HG02943 (cell line): ENCODE data around the gene CRYBG3.

Source experiments
- ATAC-seq: cut with Tn5 transposase; IDR thresholded peaks from one replicate; pipeline ENCODE4 v1.9.1; 2021; ENCODE audit warnings: mild to moderate bottlenecking, low read depth, moderate library complexity; ENCODE audit not compliant: unreplicated experiment

The CRYBG3 gene

GRCh38 chr3:97969541-97969940 lies 147.7 kb downstream of the CRYBG3 start:
- ATAC-seq = no peak

GRCh38 chr3:97970156-97970555 lies 148.3 kb downstream of the CRYBG3 start:
- no peak for ATAC-seq

GRCh38 chr3:97970956-97971620 lies 149.3 kb downstream of the CRYBG3 start:
- no peak for ATAC-seq

GRCh38 chr3:97971679-97972567 lies 150.1 kb downstream of the CRYBG3 start, which contains the start of gene RIOX2:
Gene RIOX2 (minus strand): TSS chr3:97972431. CDS start chr3:97967593, 4,838 bp downstream.
- ATAC-seq = peak; percentile 88

GRCh38 chr3:97972976-97973375 lies 151.2 kb downstream of the CRYBG3 start:
- ATAC-seq = no peak

GRCh38 chr3:97974996-97975395 lies 153.2 kb downstream of the CRYBG3 start:
- ATAC-seq = no peak

- ATAC-seq = no peak
Observed at GRCh38 chr3:97975466-97975865, 153.7 kb downstream of the CRYBG3 start.

GRCh38 chr3:97979610-97980009 lies 157.8 kb downstream of the CRYBG3 start:
- ATAC-seq = no peak

GRCh38 chr3:97981886-97982285 lies 160.1 kb downstream of the CRYBG3 start:
- ATAC-seq = no peak

- ATAC-seq = no peak
Observed at GRCh38 chr3:97983933-97984491, 162.2 kb downstream of the CRYBG3 start.

GRCh38 chr3:97987306-97987705 lies 165.5 kb downstream of the CRYBG3 start:
- no peak for ATAC-seq

GRCh38 chr3:97988784-97989568 lies 167.2 kb downstream of the CRYBG3 start:
- ATAC-seq = no peak

- no peak for ATAC-seq
Observed at GRCh38 chr3:97990624-97991292, 168.9 kb downstream of the CRYBG3 start.

GRCh38 chr3:97991293-97991682 lies 169.5 kb downstream of the CRYBG3 start:
- no peak for ATAC-seq

GRCh38 chr3:97992547-97993173 lies 170.8 kb downstream of the CRYBG3 start:
- ATAC-seq = no peak

GRCh38 chr3:97993526-97993925 lies 171.7 kb downstream of the CRYBG3 start:
- no peak for ATAC-seq

GRCh38 chr3:97994328-97994945 lies 172.6 kb downstream of the CRYBG3 start:
- no peak for ATAC-seq
